CD8-positive, alpha-beta memory T cell (primary cell): ENCODE results near the gene THRB. TPM values are rescaled to one million over a fixed set of nuclear protein-coding genes. Genes with fewer than 3 reads are reported as not detected.

Experiments used
- CTCF ChIA-PET: fragments of 350-600 bp; sonication (Branson Sonifier 250); formaldehyde crosslinking; loops from one replicate; lab custom pipeline; 2021; ENCODE audit warnings: antibody characterized with exemption; lab: Charles Lee
- POLR2A ChIA-PET: fragments of 350-600 bp; sonication (Branson Sonifier 250); formaldehyde crosslinking; loops from one replicate; lab custom pipeline; 2021; ENCODE audit warnings: antibody characterized with exemption; lab: Charles Lee
- DNase-seq, 5 donors: peaks; one replicate each; pipeline versions ENCODE4 v3.0.0 to v3.0.0-alpha.2; 2020 to 2022; ENCODE audit warnings: mixed read lengths in 1 of 5
- H3K27ac ChIP-seq: one replicate; pipeline ENCODE4 v1.7.0; 2013; ENCODE audit warnings: low read depth, mild to moderate bottlenecking, low read length, moderate library complexity
- H3K27me3 ChIP-seq: 2 replicates; pipeline ENCODE4 v1.7.0; 2013; ENCODE audit warnings: low read length, mild to moderate bottlenecking; ENCODE audit not compliant: insufficient read depth, poor library complexity, severe bottlenecking
- H3K36me3 ChIP-seq: 2 replicates; pipeline ENCODE4 v1.7.0; 2013; ENCODE audit warnings: mild to moderate bottlenecking, low read length, moderate library complexity; ENCODE audit not compliant: insufficient read depth
- H3K4me1 ChIP-seq: 2 replicates; pipeline ENCODE4 v1.7.0; 2013; ENCODE audit warnings: mild to moderate bottlenecking, low read length, moderate library complexity; ENCODE audit not compliant: insufficient read depth
- H3K4me3 ChIP-seq: 2 replicates; pipeline ENCODE4 v1.7.0; 2013; ENCODE audit warnings: mild to moderate bottlenecking, low read length
- H3K9me3 ChIP-seq: 2 replicates; pipeline ENCODE4 v1.7.0; 2013; ENCODE audit warnings: mild to moderate bottlenecking, low read length
- H3K27ac Mint-ChIP-seq, 8 donors: one replicate each; pipeline ENCODE4 v1.8.0; 2020 to 2021; ENCODE audit warnings: mixed read lengths in 8 of 8, mild to moderate bottlenecking in 6 of 8, inconsistent platforms in 3 of 8, moderate library complexity in 3 of 8
- H3K27me3 Mint-ChIP-seq, 2 donors: one replicate each; pipeline ENCODE4 v1.8.0; 2020 to 2021; ENCODE audit warnings: mixed read lengths in 2 of 2, mild to moderate bottlenecking in 1 of 2, moderate library complexity in 1 of 2
- H3K36me3 Mint-ChIP-seq, 3 donors: one replicate each; pipeline ENCODE4 v1.8.0; 2020 to 2021; ENCODE audit warnings: mixed read lengths in 3 of 3, inconsistent platforms in 1 of 3, mild to moderate bottlenecking in 1 of 3
- H3K4me1 Mint-ChIP-seq, 3 donors: one replicate each; pipeline ENCODE4 v1.8.0; 2020 to 2021; ENCODE audit warnings: mixed read lengths in 3 of 3, inconsistent platforms in 1 of 3, mild to moderate bottlenecking in 1 of 3
- H3K4me3 Mint-ChIP-seq, 7 donors: one replicate each; pipeline ENCODE4 v1.8.0; 2020 to 2021; ENCODE audit warnings: mixed read lengths in 7 of 7, mild to moderate bottlenecking in 6 of 7, moderate library complexity in 4 of 7, inconsistent platforms in 2 of 7
- H3K9me3 Mint-ChIP-seq, 5 donors: one replicate each; pipeline ENCODE4 v1.8.0; 2020 to 2022; ENCODE audit warnings: mixed read lengths in 5 of 5, mild to moderate bottlenecking in 3 of 5, moderate library complexity in 2 of 5, inconsistent platforms in 1 of 5
- polyA plus RNA-seq: library from polyadenylated mRNA; unstranded; fragments of 300-500 nt; fragmentation: Illumina TruSeq; gene quantifications from one replicate; pipeline ENCODE4 v1.2.3, GENCODE V29; 2021
- total RNA-seq, 2 experiments: library from RNA; stranded (reverse); gene quantifications; one replicate each; pipeline ENCODE4 v1.2.3, GENCODE V29; 2021

The THRB gene
- total and polyA plus RNA-seq, 3 experiments from 2014 or later = not detected

DNA sequence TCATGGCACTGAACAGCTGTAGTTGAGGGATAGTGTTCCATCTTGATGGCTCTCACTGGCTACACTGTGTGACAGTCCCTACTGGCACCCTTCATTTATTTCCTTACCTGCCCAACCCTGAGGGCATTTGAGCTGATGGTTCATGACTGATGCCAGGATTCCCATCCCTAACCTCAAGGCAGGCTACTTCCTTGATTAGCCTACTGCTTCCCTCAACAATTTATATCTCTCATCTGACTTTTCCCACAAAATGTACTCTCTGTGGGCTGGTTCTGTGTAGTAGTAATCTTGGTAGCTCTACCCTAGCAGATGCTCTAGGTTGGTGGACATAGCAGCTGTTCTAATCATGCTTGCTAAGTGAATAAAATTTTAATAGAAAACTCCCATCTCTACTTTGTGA, 106.0 kb downstream of the THRB start:
- Mint-ChIP-seq H3K4me3 (no peak overlapping the region), H3K9me3 (peaks cover 0 to 3% (median 0%) of the 10 kb centered on the region in 5 donors), H3K4me1 (no peaks in the 10 kb centered on the region), H3K27me3 (no peaks in the 10 kb centered on the region), H3K27ac (no peak overlapping the region), H3K36me3 (no peaks in the 10 kb centered on the region)
- Histone ChIP-seq H3K36me3 (no peaks in the 10 kb centered on the region), H3K27ac (no peak overlapping the region), H3K9me3 (no peaks in the 10 kb centered on the region), H3K4me3 (no peak overlapping the region), H3K27me3 (no peaks in the 10 kb centered on the region), H3K4me1 (no peaks in the 10 kb centered on the region)
- no peak for DNase-seq
- ChIA-PET POLR2A (no interaction called here), CTCF (no interaction called here)

DNA sequence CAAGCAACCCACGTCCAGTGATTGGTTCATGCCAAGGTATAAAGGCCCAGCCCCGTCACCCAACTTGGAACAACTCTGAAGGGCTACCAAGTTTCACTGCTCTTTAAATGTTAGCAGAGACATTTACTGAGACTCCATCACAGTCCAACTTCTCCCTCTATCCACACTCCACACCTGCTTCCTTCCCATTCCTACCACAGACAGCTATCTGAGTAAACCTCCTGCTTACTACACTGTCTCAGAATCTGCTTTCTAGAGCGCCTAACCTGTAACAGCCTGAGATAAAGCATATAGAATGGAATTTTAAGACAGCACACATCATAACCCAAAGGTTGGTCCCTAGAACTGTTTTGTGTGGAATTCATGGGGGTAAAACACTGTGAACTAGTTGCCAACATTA, 106.5 kb downstream of the THRB start:
- ChIA-PET CTCF (no interaction called here), POLR2A (no interaction called here)
- peaks cover 0 to 3% (median 0%) of the 10 kb centered on the region in 5 donors for H3K9me3 Mint-ChIP-seq
- no peaks in the 10 kb centered on the region for H3K36me3 Mint-ChIP-seq
- Histone ChIP-seq H3K36me3 (no peaks in the 10 kb centered on the region), H3K27me3 (no peaks in the 10 kb centered on the region), H3K4me1 (no peaks in the 10 kb centered on the region), H3K27ac (no peak overlapping the region), H3K9me3 (no peaks in the 10 kb centered on the region), H3K4me3 (no peak overlapping the region)
- no peaks in the 10 kb centered on the region for H3K27me3 Mint-ChIP-seq
- no peak overlapping the region for H3K4me3 Mint-ChIP-seq
- no peaks in the 10 kb centered on the region for H3K4me1 Mint-ChIP-seq
- DNase-seq = no peak
- H3K27ac Mint-ChIP-seq = no peak overlapping the region

DNA sequence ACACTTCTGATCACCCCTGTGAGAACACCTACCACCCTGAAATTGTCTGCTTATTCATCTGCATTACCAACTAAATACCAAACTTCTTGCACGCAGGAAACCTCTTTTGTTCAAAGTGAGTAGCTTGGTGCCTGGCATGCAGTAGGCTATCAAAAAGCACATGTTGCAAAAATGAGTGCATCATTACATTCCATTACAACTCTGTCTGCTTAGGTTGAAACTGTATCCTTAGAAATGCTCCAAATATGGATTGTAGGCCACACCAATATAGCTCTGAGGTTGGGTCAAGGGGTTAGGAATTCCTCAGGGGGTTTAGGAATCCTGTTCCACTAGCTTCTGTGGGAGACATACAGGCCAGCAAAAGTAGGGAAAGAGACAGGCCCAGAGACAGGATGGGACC, 107.2 kb downstream of the THRB start:
- H3K4me3 ChIP-seq = no peak overlapping the region
- H3K36me3 ChIP-seq = no peaks in the 10 kb centered on the region
- no peaks in the 10 kb centered on the region for H3K27me3 ChIP-seq
- POLR2A ChIA-PET = no interaction called here
- H3K4me1 Mint-ChIP-seq = no peaks in the 10 kb centered on the region
- CTCF ChIA-PET = no interaction called here
- no peaks in the 10 kb centered on the region for H3K4me1 ChIP-seq
- H3K9me3 Mint-ChIP-seq = peaks cover 0 to 3% (median 0%) of the 10 kb centered on the region in 5 donors
- DNase-seq = no peak
- no peaks in the 10 kb centered on the region for H3K9me3 ChIP-seq
- H3K27ac ChIP-seq = no peak overlapping the region
- no peaks in the 10 kb centered on the region for H3K36me3 Mint-ChIP-seq
- no peaks in the 10 kb centered on the region for H3K27me3 Mint-ChIP-seq
- H3K27ac Mint-ChIP-seq = no peak overlapping the region
- H3K4me3 Mint-ChIP-seq = no peak overlapping the region

DNA sequence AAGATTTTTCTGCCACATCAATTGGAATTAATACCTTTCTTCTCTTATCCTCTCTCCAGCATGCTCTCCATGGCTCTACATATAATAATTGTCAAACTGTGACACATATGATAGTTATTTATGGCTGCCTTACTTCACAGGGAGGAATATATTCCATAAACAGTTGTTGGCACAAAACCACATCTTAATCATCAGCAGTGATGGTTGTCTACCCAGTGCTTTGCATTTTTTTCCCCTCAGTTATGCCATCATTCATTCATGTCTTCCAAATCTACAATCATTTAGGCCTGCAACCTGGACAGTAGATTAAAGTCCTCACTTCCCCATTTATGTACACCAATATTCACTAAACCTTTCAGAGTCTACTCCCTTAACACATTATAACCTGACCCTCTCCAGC, 107.7 kb downstream of the THRB start:
- Mint-ChIP-seq H3K36me3 (no peaks in the 10 kb centered on the region), H3K27ac (no peak overlapping the region), H3K4me3 (no peak overlapping the region), H3K27me3 (no peaks in the 10 kb centered on the region), H3K4me1 (no peaks in the 10 kb centered on the region), H3K9me3 (peaks cover 0 to 3% (median 0%) of the 10 kb centered on the region in 5 donors)
- no peak overlapping the region for H3K27ac ChIP-seq
- no peaks in the 10 kb centered on the region for H3K4me1 ChIP-seq
- H3K36me3 ChIP-seq = no peaks in the 10 kb centered on the region
- ChIA-PET POLR2A (no interaction called here), CTCF (no interaction called here)
- H3K9me3 ChIP-seq = no peaks in the 10 kb centered on the region
- H3K27me3 ChIP-seq = no peaks in the 10 kb centered on the region
- no peak for DNase-seq
- no peak overlapping the region for H3K4me3 ChIP-seq

DNA sequence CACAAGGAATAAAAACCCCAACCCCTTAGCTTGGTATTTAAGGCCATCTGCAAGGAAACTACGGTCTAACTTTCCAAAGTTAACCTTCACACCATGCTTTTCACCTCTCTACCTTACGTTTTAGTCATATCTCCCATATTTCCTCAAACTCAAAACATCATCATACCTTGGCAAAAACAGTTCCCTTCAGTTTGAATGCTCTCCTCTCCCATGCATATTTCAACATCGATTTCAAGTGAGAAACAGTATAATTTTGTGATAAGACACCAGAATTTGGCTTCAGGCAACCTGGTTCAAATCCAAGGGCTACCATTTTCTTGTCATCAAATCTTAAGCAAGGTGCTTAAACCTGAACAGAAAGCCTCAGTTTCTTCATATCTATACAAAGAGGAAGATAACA, 108.2 kb downstream of the THRB start:
- Histone ChIP-seq H3K27me3 (no peaks in the 10 kb centered on the region), H3K9me3 (no peaks in the 10 kb centered on the region), H3K4me3 (no peak overlapping the region), H3K27ac (no peak overlapping the region), H3K4me1 (no peaks in the 10 kb centered on the region), H3K36me3 (no peaks in the 10 kb centered on the region)
- peaks cover 0 to 3% (median 0%) of the 10 kb centered on the region in 5 donors for H3K9me3 Mint-ChIP-seq
- DNase-seq = no peak
- no peaks in the 10 kb centered on the region for H3K4me1 Mint-ChIP-seq
- no peaks in the 10 kb centered on the region for H3K36me3 Mint-ChIP-seq
- ChIA-PET CTCF (no interaction called here), POLR2A (no interaction called here)
- H3K27me3 Mint-ChIP-seq = no peaks in the 10 kb centered on the region
- no peak overlapping the region for H3K27ac Mint-ChIP-seq
- H3K4me3 Mint-ChIP-seq = no peak overlapping the region

DNA sequence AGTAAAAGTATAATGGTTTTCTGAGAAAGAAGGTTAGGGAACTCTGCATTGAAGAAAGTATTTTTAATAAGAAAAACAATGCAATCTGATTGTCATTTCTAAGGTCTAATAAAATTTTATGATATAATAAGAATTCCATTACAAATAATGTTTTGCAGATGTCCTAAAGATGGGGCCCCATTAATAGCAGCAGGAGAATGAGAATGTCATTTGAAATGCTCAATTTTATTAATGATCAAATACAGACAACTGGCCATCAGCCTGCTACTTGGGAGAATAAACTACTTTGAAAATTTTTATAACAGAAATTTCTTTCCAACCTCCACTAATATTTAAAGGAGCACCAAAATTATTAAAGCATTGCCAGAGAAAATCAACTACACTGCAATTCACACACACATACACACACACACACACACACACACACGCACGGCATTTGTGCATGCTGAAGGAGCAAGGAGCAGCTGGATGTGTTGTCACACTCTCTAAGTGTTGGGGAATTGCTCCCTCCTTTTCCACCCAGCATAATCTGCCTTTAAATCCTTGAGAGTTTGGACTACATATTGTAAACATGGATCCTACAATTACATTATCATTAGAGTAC, 109.5 kb downstream of the THRB start:
- Histone ChIP-seq H3K27ac (no peak overlapping the region), H3K4me3 (no peak overlapping the region), H3K9me3 (no peaks in the 10 kb centered on the region), H3K4me1 (no peaks in the 10 kb centered on the region), H3K27me3 (no peaks in the 10 kb centered on the region), H3K36me3 (no peaks in the 10 kb centered on the region)
- no peak for DNase-seq
- Mint-ChIP-seq H3K4me1 (no peaks in the 10 kb centered on the region), H3K27ac (no peak overlapping the region), H3K9me3 (peaks cover 0 to 5% (median 0%) of the 10 kb centered on the region in 5 donors), H3K4me3 (no peak overlapping the region), H3K27me3 (no peaks in the 10 kb centered on the region), H3K36me3 (no peaks in the 10 kb centered on the region)
- POLR2A ChIA-PET = no interaction called here
- CTCF ChIA-PET = no interaction called here

DNA sequence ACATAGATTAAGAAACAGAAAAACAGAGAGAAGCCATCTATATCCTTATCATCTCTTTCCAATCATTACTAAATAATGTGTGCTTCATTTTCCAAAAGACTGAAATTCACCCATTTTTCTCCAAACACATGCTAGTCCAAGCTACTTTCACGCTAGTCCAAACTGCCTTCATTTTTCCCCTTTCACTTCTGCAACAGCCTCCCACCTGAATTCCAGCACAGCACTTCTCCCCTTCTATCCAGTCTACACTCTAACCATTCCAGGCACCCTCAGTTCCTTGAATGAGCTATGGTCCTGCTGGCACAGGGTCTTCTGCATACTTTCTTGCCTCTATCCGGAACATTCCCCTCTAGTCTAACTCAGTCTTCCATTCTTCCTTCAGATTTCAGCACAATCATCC, 112.0 kb downstream of the THRB start:
- peaks cover 0 to 12% (median 0%) of the 10 kb centered on the region in 5 donors for H3K9me3 Mint-ChIP-seq
- Histone ChIP-seq H3K9me3 (no peaks in the 10 kb centered on the region), H3K4me1 (no peaks in the 10 kb centered on the region), H3K4me3 (no peak overlapping the region), H3K36me3 (no peaks in the 10 kb centered on the region), H3K27me3 (no peaks in the 10 kb centered on the region), H3K27ac (no peak overlapping the region)
- H3K4me1 Mint-ChIP-seq = no peaks in the 10 kb centered on the region
- DNase-seq = no peak
- H3K27ac Mint-ChIP-seq = no peak overlapping the region
- ChIA-PET CTCF (no interaction called here), POLR2A (no interaction called here)
- H3K36me3 Mint-ChIP-seq = no peaks in the 10 kb centered on the region
- H3K27me3 Mint-ChIP-seq = no peaks in the 10 kb centered on the region
- no peak overlapping the region for H3K4me3 Mint-ChIP-seq

DNA sequence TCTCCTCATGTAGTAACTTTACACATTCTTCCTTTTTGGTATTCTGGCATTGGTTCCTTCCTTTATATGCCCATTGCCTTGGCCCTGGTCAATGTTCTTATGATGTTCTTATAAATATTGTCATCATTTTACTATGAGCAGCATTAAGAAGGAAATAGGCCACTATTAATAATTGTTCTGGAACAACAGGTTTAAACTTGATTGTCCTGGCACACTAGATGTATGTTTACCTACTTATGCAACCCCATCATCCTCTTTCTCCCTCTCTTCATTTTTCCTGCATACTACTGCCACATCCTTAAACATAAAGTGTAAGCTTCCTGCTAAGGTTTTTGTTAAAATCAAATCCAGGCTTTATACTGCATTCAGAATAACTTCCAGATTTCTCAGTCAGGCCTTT, 114.7 kb downstream of the THRB start:
- Mint-ChIP-seq H3K36me3 (no peaks in the 10 kb centered on the region), H3K4me3 (no peak overlapping the region), H3K9me3 (peaks cover 0 to 13% (median 0%) of the 10 kb centered on the region in 5 donors), H3K27ac (no peak overlapping the region), H3K4me1 (no peaks in the 10 kb centered on the region), H3K27me3 (no peaks in the 10 kb centered on the region)
- Histone ChIP-seq H3K27ac (no peak overlapping the region), H3K27me3 (no peaks in the 10 kb centered on the region), H3K9me3 (no peaks in the 10 kb centered on the region), H3K4me3 (no peak overlapping the region), H3K36me3 (no peaks in the 10 kb centered on the region), H3K4me1 (no peaks in the 10 kb centered on the region)
- POLR2A ChIA-PET = no interaction called here
- CTCF ChIA-PET = no interaction called here
- no peak for DNase-seq
